ENCODE results near the gene VPS33A.

DNA sequence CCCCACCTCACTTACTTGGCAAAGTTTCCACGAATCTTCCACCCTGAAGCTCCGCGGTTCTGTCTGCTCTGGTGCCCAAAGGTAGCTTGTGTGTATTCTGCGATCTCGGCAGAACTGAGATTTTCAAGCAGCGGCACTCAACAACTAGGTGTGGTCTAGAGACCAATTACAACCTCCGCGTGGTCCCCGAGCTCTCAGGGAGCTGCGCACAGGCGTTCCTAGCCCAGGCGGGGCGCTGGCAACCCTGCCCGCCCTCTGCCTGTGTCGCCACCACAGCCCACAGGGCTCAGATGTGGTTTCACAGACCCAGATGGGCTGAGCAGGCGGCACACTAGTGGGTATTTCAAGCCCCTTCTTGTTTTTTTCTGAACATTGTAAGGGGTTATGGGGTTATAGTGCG is 39.0 kb downstream of the VPS33A start:
- TF ChIP-seq CTCF (IDR thresholded peaks at IDR 0.05): no peak
- no peak for TF ChIP-seq POLR2AphosphoS5 (IDR thresholded peaks at IDR 0.05; ENCODE audit: low read depth, low read length)

Measured in Panc1 (cell line).